Body of pancreas (tissue), 4 donors: Measurements from ENCODE around the gene CDC25B.

Experiments
- CTCF ChIP-seq, 7 experiments: fragments of 450-650 bp in 4 of 7; fragments of 200-600 bp in 3 of 7; sonication (generic) in 3 of 7; IDR thresholded peaks; one replicate each; pipeline ENCODE4 v1.5.1; 2016 to 2019; ENCODE audit warnings: antibody characterized with exemption in 7 of 7
- POLR2A ChIP-seq, 3 donors: fragments of 450-650 bp; IDR thresholded peaks; one replicate each; pipeline ENCODE4 v1.6.1; 2016; ENCODE audit warnings: antibody characterized with exemption in 3 of 3, mild to moderate bottlenecking in 2 of 3

GRCh38 chr20:3771552-3772058, 24.5 kb upstream of the CDC25B start:
- no peak for TF ChIP-seq CTCF (IDR thresholded peaks at IDR 0.05)
- TF ChIP-seq POLR2A (IDR thresholded peaks at IDR 0.05), result no peak
